Amniotic epithelial cell (primary cell): ENCODE data around the gene KRIT1.
"Not testable (repeated sequence)": the region's sequence is repeated elsewhere in the genome, so short reads cannot be mapped to it uniquely, and the experiment has no call there.

Experiments used
- DNase-seq: peaks from one replicate; pipeline ENCODE4 v3.0.0-alpha.2; 2010; ENCODE audit warnings: low read depth

The KRIT1 gene

GRCh38 chr7:92246360-92247101 is 817 bp upstream of the KRIT1 start:
- DNase-seq: peak; percentile 2

- DNase-seq: peak; percentile 11
Measured at GRCh38 chr7:92244808-92245486, 767 bp downstream of the KRIT1 start.

- DNase-seq: peak; percentile 8
Measured at GRCh38 chr7:92242972-92243371, 2.7 kb downstream of the KRIT1 start.

- no peak for DNase-seq
Measured at GRCh38 chr7:92230547-92230946, 15.2 kb downstream of the KRIT1 start.

GRCh38 chr7:92228742-92229141 is 17.0 kb downstream of the KRIT1 start:
- DNase-seq: no peak

GRCh38 chr7:92228100-92228499 is 17.6 kb downstream of the KRIT1 start:
- peak; percentile 33 for DNase-seq

- DNase-seq: no peak
Measured at GRCh38 chr7:92226981-92227380, 18.7 kb downstream of the KRIT1 start.

GRCh38 chr7:92221766-92222165 is 23.9 kb downstream of the KRIT1 start:
- DNase-seq: no peak

- no peak for DNase-seq
Measured at GRCh38 chr7:92206672-92207071, 39.0 kb downstream of the KRIT1 start.

GRCh38 chr7:92205987-92206386 is 39.7 kb downstream of the KRIT1 start:
- DNase-seq: no peak

- DNase-seq: no peak
Measured at GRCh38 chr7:92200791-92201190, 44.9 kb downstream of the KRIT1 start.

GRCh38 chr7:92192326-92192725 is 53.4 kb downstream of the KRIT1 start:
- DNase-seq: no peak

- not testable (repeated sequence) for DNase-seq
Measured at GRCh38 chr7:92189246-92189645, 56.5 kb downstream of the KRIT1 start.

- not testable (repeated sequence) for DNase-seq
Measured at GRCh38 chr7:92184294-92184693, 61.4 kb downstream of the KRIT1 start.

- peak; percentile 71 for DNase-seq
Measured at GRCh38 chr7:92178928-92179924, 66.5 kb downstream of the KRIT1 start, which contains the start of gene LRRD1. Gene LRRD1, minus strand, starts transcription at chr7:92179142. Its CDS starts 13,940 bp downstream, at chr7:92165202.

GRCh38 chr7:92177362-92177761 is 68.4 kb downstream of the KRIT1 start:
- peak; percentile 78 for DNase-seq

GRCh38 chr7:92169529-92169928 is 76.2 kb downstream of the KRIT1 start:
- DNase-seq: not testable (repeated sequence)

GRCh38 chr7:92161271-92161670 is 84.4 kb downstream of the KRIT1 start:
- DNase-seq: peak; percentile 6

- peak; percentile 89 for DNase-seq
Measured at GRCh38 chr7:92158660-92159575, 86.8 kb downstream of the KRIT1 start.

- peak; percentile 77 for DNase-seq
Measured at GRCh38 chr7:92156990-92157389, 88.7 kb downstream of the KRIT1 start.

- DNase-seq: no peak
Measured at GRCh38 chr7:92155108-92155739, 90.5 kb downstream of the KRIT1 start.
